DOHH2 (cell line): ENCODE measurements around the gene CAPN10.

ENCODE experiments used
- H3F3A ChIP-seq: fragments of 200-600 bp; sonication (generic), shearing (Covaris generic); 2 replicates; pipeline ENCODE4 v1.6.0; 2016; ENCODE audit warnings: antibody characterized with exemption, mild to moderate bottlenecking; ENCODE audit not compliant: control insufficient read depth, insufficient read depth
- H3K27ac ChIP-seq: fragments of 200-600 bp; sonication (generic); 2 replicates; pipeline ENCODE4 v1.5.1; 2014; ENCODE audit warnings: low read depth, mild to moderate bottlenecking, low read length, moderate library complexity
- H3K27me3 ChIP-seq: fragments of 200-600 bp; sonication (generic); 2 replicates; pipeline ENCODE4 v1.6.1; 2014; ENCODE audit warnings: mild to moderate bottlenecking, low read length, mixed read lengths; ENCODE audit not compliant: control insufficient read depth
- H3K36me3 ChIP-seq: fragments of 200-600 bp; sonication (generic); 2 replicates; pipeline ENCODE4 v1.6.1; 2014; ENCODE audit warnings: mild to moderate bottlenecking, low read length, moderate library complexity, mixed read lengths; ENCODE audit not compliant: control insufficient read depth
- H3K4me1 ChIP-seq: fragments of 200-600 bp; sonication (generic); 2 replicates; pipeline ENCODE4 v1.6.1; 2014; ENCODE audit warnings: mild to moderate bottlenecking, low read length, mixed read lengths; ENCODE audit not compliant: control insufficient read depth
- H3K4me2 ChIP-seq: fragments of 200-600 bp; sonication (generic); 2 replicates; pipeline ENCODE4 v1.6.0; 2014; ENCODE audit warnings: mild to moderate bottlenecking, low read length, moderate library complexity
- H3K4me3 ChIP-seq: fragments of 200-600 bp; sonication (generic); 2 replicates; pipeline ENCODE4 v1.5.1; 2014; ENCODE audit warnings: mild to moderate bottlenecking, low read length, mixed read lengths
- H3K79me2 ChIP-seq: fragments of 200-600 bp; sonication (generic); 2 replicates; pipeline ENCODE4 v1.6.1; 2014; ENCODE audit warnings: mild to moderate bottlenecking, low read length, mixed read lengths; ENCODE audit not compliant: control insufficient read depth
- H3K9me2 ChIP-seq: fragments of 200-600 bp; sonication (generic); replicated peaks from 2 replicates; pipeline ENCODE4 v1.6.1; 2014; ENCODE audit warnings: mild to moderate bottlenecking, low read length, mixed read lengths; ENCODE audit not compliant: control insufficient read depth
- H3K9me3 ChIP-seq: fragments of 200-600 bp; sonication (generic); 2 replicates; pipeline ENCODE4 v1.6.1; 2014; ENCODE audit warnings: antibody characterized with exemption, low read length, mixed read lengths; ENCODE audit not compliant: control insufficient read depth, insufficient read depth
- H4K20me1 ChIP-seq: fragments of 200-600 bp; sonication (generic); 2 replicates; pipeline ENCODE4 v1.6.0; 2014; ENCODE audit warnings: low read depth, mild to moderate bottlenecking, antibody characterized with exemption, low read length, moderate library complexity; ENCODE audit not compliant: control insufficient read depth, insufficient read depth
- EZH2phosphoT487 ChIP-seq: fragments of 200-600 bp; sonication (generic); IDR thresholded peaks from 2 replicates; pipeline ENCODE4 v1.6.1; 2017; ENCODE audit warnings: borderline replicate concordance, mild to moderate bottlenecking, antibody characterized with exemption, low read length, moderate library complexity, mixed read lengths
- TF ChIP-seq, protein P1 (sequence below): fragments of 200-600 bp; sonication (generic); IDR thresholded peaks from one replicate; pipeline ENCODE4 v1.5.1; 2014; ENCODE audit warnings: antibody characterized with exemption, mild to moderate bottlenecking, low read depth, low read length; ENCODE audit not compliant: poor library complexity, severe bottlenecking

Gene CAPN10

DNA sequence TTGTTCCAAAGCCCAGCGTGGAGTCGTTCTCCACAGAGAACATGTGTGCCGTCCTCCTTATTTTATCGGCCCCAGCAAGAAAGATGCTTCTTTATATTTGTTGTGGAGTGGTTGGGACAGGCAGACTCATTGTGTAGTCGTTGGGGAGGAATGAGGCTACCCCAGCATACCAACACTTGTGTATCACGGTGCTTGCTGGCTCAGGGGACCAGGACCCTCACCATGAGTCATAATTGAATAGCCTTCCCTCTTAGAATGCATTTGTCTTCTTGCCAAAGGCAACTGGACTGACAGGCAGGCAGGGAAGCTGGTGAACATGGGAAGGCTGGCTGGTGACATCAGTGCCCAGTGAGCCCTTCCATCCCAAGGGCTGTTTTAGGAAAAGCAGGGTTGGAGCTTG, 4.7 kb downstream of the CAPN10 start:
- H3F3A ChIP-seq, result no peaks in the 10 kb centered on the region
- TF ChIP-seq, protein P1, sequence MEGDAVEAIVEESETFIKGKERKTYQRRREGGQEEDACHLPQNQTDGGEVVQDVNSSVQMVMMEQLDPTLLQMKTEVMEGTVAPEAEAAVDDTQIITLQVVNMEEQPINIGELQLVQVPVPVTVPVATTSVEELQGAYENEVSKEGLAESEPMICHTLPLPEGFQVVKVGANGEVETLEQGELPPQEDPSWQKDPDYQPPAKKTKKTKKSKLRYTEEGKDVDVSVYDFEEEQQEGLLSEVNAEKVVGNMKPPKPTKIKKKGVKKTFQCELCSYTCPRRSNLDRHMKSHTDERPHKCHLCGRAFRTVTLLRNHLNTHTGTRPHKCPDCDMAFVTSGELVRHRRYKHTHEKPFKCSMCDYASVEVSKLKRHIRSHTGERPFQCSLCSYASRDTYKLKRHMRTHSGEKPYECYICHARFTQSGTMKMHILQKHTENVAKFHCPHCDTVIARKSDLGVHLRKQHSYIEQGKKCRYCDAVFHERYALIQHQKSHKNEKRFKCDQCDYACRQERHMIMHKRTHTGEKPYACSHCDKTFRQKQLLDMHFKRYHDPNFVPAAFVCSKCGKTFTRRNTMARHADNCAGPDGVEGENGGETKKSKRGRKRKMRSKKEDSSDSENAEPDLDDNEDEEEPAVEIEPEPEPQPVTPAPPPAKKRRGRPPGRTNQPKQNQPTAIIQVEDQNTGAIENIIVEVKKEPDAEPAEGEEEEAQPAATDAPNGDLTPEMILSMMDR, result no peak
- no peak for TF ChIP-seq EZH2phosphoT487
- H3K4me2 ChIP-seq, result no peak overlapping the region
- H3K4me3 ChIP-seq, result no peak overlapping the region
- peaks cover 39% of the 10 kb centered on the region for H3K36me3 ChIP-seq
- peaks cover 13% of the 10 kb centered on the region for H4K20me1 ChIP-seq
- no peak overlapping the region for H3K27ac ChIP-seq
- H3K9me3 ChIP-seq, result no peaks in the 10 kb centered on the region
- H3K4me1 ChIP-seq, result peaks cover 16% of the 10 kb centered on the region
- no peaks in the 10 kb centered on the region for H3K27me3 ChIP-seq
- no peaks in the 10 kb centered on the region for H3K9me2 ChIP-seq
- H3K79me2 ChIP-seq, result peaks cover 89% of the 10 kb centered on the region

DNA sequence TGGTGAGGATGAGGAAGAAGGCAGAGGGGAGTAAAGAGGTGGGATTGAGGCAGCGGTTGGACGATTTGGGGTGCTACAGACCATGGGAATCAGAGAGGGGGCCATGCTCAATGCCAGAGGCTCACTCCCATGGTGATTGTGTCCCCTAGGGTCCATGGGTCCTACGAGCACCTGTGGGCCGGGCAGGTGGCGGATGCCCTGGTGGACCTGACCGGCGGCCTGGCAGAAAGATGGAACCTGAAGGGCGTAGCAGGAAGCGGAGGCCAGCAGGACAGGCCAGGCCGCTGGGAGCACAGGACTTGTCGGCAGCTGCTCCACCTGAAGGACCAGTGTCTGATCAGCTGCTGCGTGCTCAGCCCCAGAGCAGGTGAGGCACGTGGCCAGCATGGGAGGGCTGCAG, 5.2 kb downstream of the CAPN10 start:
- Histone ChIP-seq H3K4me3 (no peak overlapping the region), H3K27ac (no peak overlapping the region), H3K9me3 (no peaks in the 10 kb centered on the region), H3K4me1 (peaks cover 16% of the 10 kb centered on the region), H3K79me2 (peaks cover 87% of the 10 kb centered on the region), H4K20me1 (peaks cover 13% of the 10 kb centered on the region), H3F3A (no peaks in the 10 kb centered on the region), H3K9me2 (no peaks in the 10 kb centered on the region), H3K36me3 (peaks cover 39% of the 10 kb centered on the region), H3K27me3 (no peaks in the 10 kb centered on the region), H3K4me2 (no peak overlapping the region)
- no peak for TF ChIP-seq EZH2phosphoT487
- TF ChIP-seq, protein P1, result no peak

DNA sequence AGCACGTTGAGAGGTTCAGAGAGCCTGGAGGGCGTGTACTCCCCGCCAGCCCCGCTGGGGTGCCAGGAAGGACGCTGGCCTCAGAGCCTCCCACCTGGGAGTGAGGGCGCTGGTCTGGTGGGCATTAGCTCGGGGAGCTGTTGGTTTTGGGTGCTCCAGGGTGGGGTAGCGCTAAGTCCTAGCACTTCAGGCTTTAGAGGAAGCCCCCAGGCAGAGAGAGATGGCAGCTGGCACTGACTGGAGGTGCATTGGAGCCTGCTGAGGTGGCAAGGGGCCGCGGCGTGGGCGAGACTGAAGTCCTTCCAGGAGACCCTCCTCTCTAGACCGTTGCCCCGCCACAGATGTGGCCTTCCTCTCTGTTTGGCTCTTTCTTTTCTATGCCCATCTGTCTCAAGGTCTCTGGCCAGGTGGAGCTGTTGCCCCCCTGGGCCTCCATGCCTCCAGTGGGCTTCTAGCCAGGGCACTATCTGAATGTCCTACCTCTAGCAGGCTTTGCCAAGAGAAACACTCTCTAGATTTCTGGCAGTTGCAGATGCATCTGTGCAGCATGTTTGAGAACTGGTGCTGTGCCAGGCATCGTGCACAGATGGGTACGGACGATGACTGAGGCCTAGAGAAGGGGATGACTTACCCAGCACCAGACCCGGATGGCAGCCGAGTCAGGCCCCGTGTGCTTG, 6.6 kb downstream of the CAPN10 start:
- 0 out of 2 replicates have a peak, but pooled peaks cover 4% of the 10 kb centered on the region for H4K20me1 ChIP-seq
- no peak overlapping the region for H3K4me2 ChIP-seq
- H3K36me3 ChIP-seq, result peaks cover 42% of the 10 kb centered on the region
- H3K9me2 ChIP-seq, result no peaks in the 10 kb centered on the region
- H3F3A ChIP-seq, result no peaks in the 10 kb centered on the region
- no peak overlapping the region for H3K27ac ChIP-seq
- TF ChIP-seq, protein P1, result no peak
- TF ChIP-seq EZH2phosphoT487, result no peak
- peaks cover 73% of the 10 kb centered on the region for H3K79me2 ChIP-seq
- H3K9me3 ChIP-seq, result no peaks in the 10 kb centered on the region
- no peak overlapping the region for H3K4me3 ChIP-seq
- H3K27me3 ChIP-seq, result no peaks in the 10 kb centered on the region
- peaks cover 6% of the 10 kb centered on the region for H3K4me1 ChIP-seq
